Uterus (tissue), 4 donors: Measurements from ENCODE around the gene SMPDL3A. TPM values are rescaled to one million over a fixed set of nuclear protein-coding genes. Genes with fewer than 3 reads are reported as not detected.

Experiments
- DNase-seq, 2 donors: peaks; one replicate each; pipeline ENCODE4 v3.0.0-alpha.2; 2019 to 2020
- H3K27ac ChIP-seq, 2 donors: fragments of 200-600 bp; sonication (generic); 1 replicate in 1 of 2; 2 replicates in 1 of 2; pipeline ENCODE4 v1.5.1; 2016 to 2018
- H3K27me3 ChIP-seq, 2 donors: fragments of 200-600 bp; sonication (generic); one replicate each; pipeline ENCODE4 v1.5.1; 2018 to 2019; ENCODE audit warnings: control low read depth in 1 of 2
- H3K36me3 ChIP-seq, 2 donors: fragments of 200-600 bp; sonication (generic); one replicate each; pipeline ENCODE4 v1.5.1; 2019; ENCODE audit warnings: control low read depth in 1 of 2
- H3K4me1 ChIP-seq, 2 donors: fragments of 200-600 bp; sonication (generic); one replicate each; pipeline ENCODE4 v1.5.1; 2018 to 2019; ENCODE audit warnings: control low read depth in 1 of 2
- H3K4me3 ChIP-seq, 2 donors: fragments of 200-600 bp; sonication (generic); 1 replicate in 1 of 2; 2 replicates in 1 of 2; pipeline ENCODE4 v1.5.1; 2018 to 2019; ENCODE audit warnings: mild to moderate bottlenecking in 1 of 2
- H3K9me3 ChIP-seq, 2 donors: fragments of 200-600 bp; sonication (generic); one replicate each; pipeline ENCODE4 v1.5.1; 2019; ENCODE audit warnings: control low read depth in 1 of 2
- POLR2A ChIP-seq, 2 donors: fragments of 450-650 bp; IDR thresholded peaks; one replicate each; pipeline ENCODE4 v1.6.1; 2016; ENCODE audit warnings: antibody characterized with exemption in 2 of 2, mild to moderate bottlenecking in 1 of 2, moderate library complexity in 1 of 2
- intact Hi-C: fragments of 100-400 bp; cut with DNase I; formaldehyde crosslinking; loops from one replicate; pipeline ENCODE4 v1.15.1; 2023; ENCODE audit warnings: low total_unique reads
- total RNA-seq, 4 donors: library from RNA; depleted of rRNA in 3 of 4; stranded (reverse); fragments of >200 nt in 3 of 4; gene quantifications; one replicate each; pipeline versions ENCODE4 v1.1.0 to v1.2.4, GENCODE V29; 2014 to 2023
- TF ChIP-seq, protein P1 (sequence below), 4 experiments: fragments of 200-600 bp in 2 of 4; fragments of 450-650 bp in 2 of 4; sonication (generic) in 2 of 4; IDR thresholded peaks; one replicate each; pipeline ENCODE4 v1.5.1; 2016 to 2019; ENCODE audit warnings: antibody characterized with exemption in 4 of 4, mild to moderate bottlenecking in 2 of 4, moderate library complexity in 1 of 4
- donor health status: DM: yes; HTN: yes; CAD: no.

Gene SMPDL3A
- total RNA-seq, 4 donors from 2014 or later = 4.1 to 18.7 (median 13.3) TPM

- Histone ChIP-seq H3K36me3 (no peaks in the 10 kb centered on the region), H3K9me3 (no peaks in the 10 kb centered on the region), H3K27me3 (no peaks in the 10 kb centered on the region), H3K4me1 (no peaks in the 10 kb centered on the region), H3K4me3 (no peak overlapping the region), H3K27ac (no peak overlapping the region)
- no peak for TF ChIP-seq POLR2A (IDR thresholded peaks at IDR 0.05)
- TF ChIP-seq, protein P1, sequence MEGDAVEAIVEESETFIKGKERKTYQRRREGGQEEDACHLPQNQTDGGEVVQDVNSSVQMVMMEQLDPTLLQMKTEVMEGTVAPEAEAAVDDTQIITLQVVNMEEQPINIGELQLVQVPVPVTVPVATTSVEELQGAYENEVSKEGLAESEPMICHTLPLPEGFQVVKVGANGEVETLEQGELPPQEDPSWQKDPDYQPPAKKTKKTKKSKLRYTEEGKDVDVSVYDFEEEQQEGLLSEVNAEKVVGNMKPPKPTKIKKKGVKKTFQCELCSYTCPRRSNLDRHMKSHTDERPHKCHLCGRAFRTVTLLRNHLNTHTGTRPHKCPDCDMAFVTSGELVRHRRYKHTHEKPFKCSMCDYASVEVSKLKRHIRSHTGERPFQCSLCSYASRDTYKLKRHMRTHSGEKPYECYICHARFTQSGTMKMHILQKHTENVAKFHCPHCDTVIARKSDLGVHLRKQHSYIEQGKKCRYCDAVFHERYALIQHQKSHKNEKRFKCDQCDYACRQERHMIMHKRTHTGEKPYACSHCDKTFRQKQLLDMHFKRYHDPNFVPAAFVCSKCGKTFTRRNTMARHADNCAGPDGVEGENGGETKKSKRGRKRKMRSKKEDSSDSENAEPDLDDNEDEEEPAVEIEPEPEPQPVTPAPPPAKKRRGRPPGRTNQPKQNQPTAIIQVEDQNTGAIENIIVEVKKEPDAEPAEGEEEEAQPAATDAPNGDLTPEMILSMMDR (IDR thresholded peaks at IDR 0.05) = no peak
- intact Hi-C loops = no loop called here
- DNase-seq = no peak
Measured at GRCh38 chr6:122760330-122760729, 28.7 kb upstream of the SMPDL3A start.

GRCh38 chr6:122766256-122766655, 22.8 kb upstream of the SMPDL3A start:
- Histone ChIP-seq H3K4me1 (no peaks in the 10 kb centered on the region), H3K27ac (no peak overlapping the region), H3K27me3 (no peaks in the 10 kb centered on the region), H3K4me3 (no peak overlapping the region), H3K36me3 (no peaks in the 10 kb centered on the region), H3K9me3 (no peaks in the 10 kb centered on the region)
- intact Hi-C loops = no loop called here
- no peak for DNase-seq
- no peak for TF ChIP-seq POLR2A (IDR thresholded peaks at IDR 0.05)
- TF ChIP-seq, protein P1 (IDR thresholded peaks at IDR 0.05) = no peak

- TF ChIP-seq POLR2A (IDR thresholded peaks at IDR 0.05) = no peak
- TF ChIP-seq, protein P1 (IDR thresholded peaks at IDR 0.05) = no peak
- H3K4me1 ChIP-seq = no peaks in the 10 kb centered on the region
- no peaks in the 10 kb centered on the region for H3K9me3 ChIP-seq
- no peaks in the 10 kb centered on the region for H3K36me3 ChIP-seq
- no peak for DNase-seq
- no peaks in the 10 kb centered on the region for H3K27me3 ChIP-seq
- H3K27ac ChIP-seq = no peak overlapping the region
- intact Hi-C loops = no loop called here
- no peak overlapping the region for H3K4me3 ChIP-seq
Measured at GRCh38 chr6:122770835-122771601, 18.0 kb upstream of the SMPDL3A start.

DNA sequence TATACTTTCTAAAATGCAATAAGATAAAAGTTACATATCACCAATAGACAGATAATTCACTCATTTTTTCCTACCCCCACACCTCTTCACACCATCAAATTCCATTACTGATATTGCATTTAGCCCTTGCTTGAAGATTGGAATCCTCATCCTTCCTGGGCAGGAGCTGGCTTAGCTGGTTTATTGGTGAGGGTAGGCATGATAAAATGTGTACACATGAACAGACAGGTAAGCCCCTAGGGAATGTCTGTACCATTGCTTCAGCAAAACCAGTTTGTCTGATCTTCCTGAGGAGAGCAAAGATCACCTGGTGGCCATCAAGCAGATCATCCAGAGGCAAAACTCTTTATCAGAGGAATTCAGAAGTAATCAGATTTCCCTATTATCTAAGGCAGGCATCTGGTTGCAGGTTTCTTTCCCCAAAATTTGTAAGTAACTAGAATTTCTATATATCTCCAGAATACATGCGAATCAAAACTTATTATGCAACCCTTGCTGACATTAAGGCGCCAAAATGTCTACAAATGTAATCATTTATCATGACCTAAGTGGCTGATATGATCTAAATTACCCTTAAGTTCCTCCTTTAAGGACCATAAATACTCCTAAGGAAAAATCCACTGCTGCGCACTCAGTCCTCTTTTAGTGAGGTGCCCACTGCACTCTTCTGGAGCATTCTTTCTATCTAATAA, 16.2 kb upstream of the SMPDL3A start:
- no peaks in the 10 kb centered on the region for H3K9me3 ChIP-seq
- H3K36me3 ChIP-seq = no peaks in the 10 kb centered on the region
- H3K4me1 ChIP-seq = no peaks in the 10 kb centered on the region
- TF ChIP-seq, protein P1 (IDR thresholded peaks at IDR 0.05) = no peak
- no peak for TF ChIP-seq POLR2A (IDR thresholded peaks at IDR 0.05)
- no peak for DNase-seq
- H3K27me3 ChIP-seq = no peaks in the 10 kb centered on the region
- no peak overlapping the region for H3K27ac ChIP-seq
- intact Hi-C loops = no loop called here
- no peak overlapping the region for H3K4me3 ChIP-seq

- no peaks in the 10 kb centered on the region for H3K4me1 ChIP-seq
- no peak overlapping the region for H3K27ac ChIP-seq
- H3K36me3 ChIP-seq = no peaks in the 10 kb centered on the region
- intact Hi-C loops = no loop called here
- no peak for DNase-seq
- no peaks in the 10 kb centered on the region for H3K9me3 ChIP-seq
- H3K27me3 ChIP-seq = no peaks in the 10 kb centered on the region
- TF ChIP-seq POLR2A (IDR thresholded peaks at IDR 0.05) = no peak
- TF ChIP-seq, protein P1 (IDR thresholded peaks at IDR 0.05) = no peak
- H3K4me3 ChIP-seq = no peak overlapping the region
Measured at GRCh38 chr6:122775975-122776374, 13.1 kb upstream of the SMPDL3A start.
